HepG2 (cell line): ENCODE measurements around the gene TNFSF13. TPM values are rescaled to one million over a fixed set of nuclear protein-coding genes. Genes with fewer than 3 reads are reported as not detected.

Experiments used
- ATAC-seq: fragments of 200-7000 bp; cut with Tn5 transposase; 3 replicates; pipeline ENCODE4 v1.9.1; 2020; ENCODE audit warnings: mild to moderate bottlenecking, moderate library complexity
- BruUV-seq: library from RNA; stranded (reverse); fragments of 400-500 nt; replicated peaks from 2 replicates; lab custom pipeline; 2021; lab: Mats Ljungman, UMichigan
- CTCF ChIA-PET: fragments of 300-600 bp; formaldehyde crosslinking; extraction: SDS; loops from one replicate; lab custom pipeline; 2021; ENCODE audit warnings: low total read pairs, inconsistent platforms, low intra/inter-chr PET ratio; lab: Yijun Ruan, JAX
- POLR2A ChIA-PET: fragments of 350-600 bp; sonication (Branson Sonifier 250); formaldehyde crosslinking; loops from one replicate; lab custom pipeline; 2020; ENCODE audit warnings: antibody characterized with exemption, inconsistent platforms; lab: Yijun Ruan, JAX
- DNase-seq: peaks from one replicate; pipeline ENCODE4 v3.0.0-alpha.2; 2015; ENCODE audit warnings: low spot score
- FAIRE-seq: peaks from 3 replicates; lab custom pipeline; 2011; peaks lifted over from hg19 to GRCh38; lab: Jason Lieb, UNC
- H2AFZ ChIP-seq: one replicate; pipeline ENCODE4 v1.6.1; 2011; ENCODE audit warnings: low read length, inconsistent platforms
- H3K27ac ChIP-seq: fragments of 300-600 bp; 3 replicates; pipeline ENCODE4 v1.8.0; 2011; ENCODE audit warnings: mixed run types, mild to moderate bottlenecking, mixed read lengths, low read length, inconsistent platforms; ENCODE audit not compliant: insufficient read depth; ENCODE audit errors: extremely low read length
- H3K27me3 ChIP-seq, 2 experiments: fragments of 200-600 bp in 1 of 2; 2 replicates in 1 of 2; 3 replicates in 1 of 2; pipeline versions ENCODE4 v1.6.0 to v1.8.0; 2011; ENCODE audit warnings: low read length in 2 of 2, mild to moderate bottlenecking in 2 of 2, moderate library complexity in 2 of 2, inconsistent platforms in 1 of 2; ENCODE audit not compliant: insufficient read depth in 2 of 2, control insufficient read depth in 1 of 2
- H3K36me3 ChIP-seq, 2 experiments: fragments of 200-600 bp in 1 of 2; replicated peaks in 1 of 2; 2 replicates in 1 of 2; 3 replicates in 1 of 2; pipeline versions ENCODE4 v1.5.1 to v1.8.0; 2011; ENCODE audit warnings: low read length in 2 of 2, inconsistent platforms in 1 of 2; ENCODE audit not compliant: insufficient read depth in 2 of 2, control insufficient read depth in 1 of 2
- H3K4me1 ChIP-seq: 2 replicates; pipeline ENCODE4 v1.5.1; 2012; ENCODE audit warnings: low read length, inconsistent platforms; ENCODE audit not compliant: insufficient read depth
- H3K4me2 ChIP-seq: 2 replicates; pipeline ENCODE4 v1.6.0; 2011; ENCODE audit warnings: low read depth, low read length, inconsistent platforms
- H3K4me3 ChIP-seq, 3 experiments: fragments of 200-600 bp in 1 of 3; sonication (generic), shearing (Covaris generic) in 1 of 3; replicated peaks in 1 of 3; 2 replicates each; pipeline ENCODE4 v1.5.1; 2011 to 2016; ENCODE audit warnings: low read length in 3 of 3, inconsistent platforms in 2 of 3, low read depth in 2 of 3, mild to moderate bottlenecking in 2 of 3, control low read depth in 1 of 3, mixed read lengths in 1 of 3; ENCODE audit not compliant: insufficient read depth in 1 of 3
- H3K79me2 ChIP-seq: one replicate; pipeline ENCODE4 v1.6.1; 2011; ENCODE audit warnings: low read length, inconsistent platforms; ENCODE audit not compliant: insufficient read depth
- H3K9ac ChIP-seq: 2 replicates; pipeline ENCODE4 v1.6.0; 2011; ENCODE audit warnings: mild to moderate bottlenecking, low read depth, low read length, inconsistent platforms; ENCODE audit not compliant: insufficient read depth
- H3K9me3 ChIP-seq: 2 replicates; pipeline ENCODE4 v1.5.1; 2012; ENCODE audit warnings: mild to moderate bottlenecking, low read length
- H4K20me1 ChIP-seq: 2 replicates; pipeline ENCODE4 v1.6.0; 2011; ENCODE audit warnings: inconsistent platforms, mild to moderate bottlenecking, low read length, moderate library complexity; ENCODE audit not compliant: insufficient read depth
- HOXD1 ChIP-seq: sonication (generic); formaldehyde crosslinking; IDR thresholded peaks from 2 replicates; pipeline ENCODE4 v1.5.0; 2020; ENCODE audit warnings: missing genetic modification reagents
- IKZF1 ChIP-seq: fragments of 450-650 bp; IDR thresholded peaks from 2 replicates; pipeline ENCODE4 v1.7.1; 2016
- KLF9 ChIP-seq: IDR thresholded peaks from 2 replicates; pipeline ENCODE4 v1.6.1; 2016; ENCODE audit warnings: low read depth
- MYPOP ChIP-seq: sonication (generic); formaldehyde crosslinking; IDR thresholded peaks from 2 replicates; pipeline ENCODE4 v1.8.1; 2023; ENCODE audit warnings: mild to moderate bottlenecking, moderate library complexity, missing genetic modification reagents
- SALL1 ChIP-seq: sonication (generic); formaldehyde crosslinking; IDR thresholded peaks from 2 replicates; pipeline ENCODE4 v1.8.0; 2022; ENCODE audit warnings: mild to moderate bottlenecking, missing genetic modification reagents
- TCF12 ChIP-seq, 2 experiments: fragments of 450-650 bp in 1 of 2; sonication (generic) in 1 of 2; formaldehyde crosslinking in 1 of 2; IDR thresholded peaks; 2 replicates each; pipeline versions ENCODE4 v1.6.1 to v1.8.0; 2017 to 2022; ENCODE audit warnings: antibody characterized with exemption in 1 of 2, mild to moderate bottlenecking in 1 of 2, missing genetic modification reagents in 1 of 2, moderate library complexity in 1 of 2
- ZBTB20 ChIP-seq: sonication (generic); formaldehyde crosslinking; IDR thresholded peaks from 2 replicates; pipeline ENCODE4 v1.8.1; 2023; ENCODE audit warnings: missing genetic modification reagents, low read depth, mild to moderate bottlenecking, borderline replicate concordance
- ZBTB42 ChIP-seq: sonication (generic); formaldehyde crosslinking; IDR thresholded peaks from 2 replicates; pipeline ENCODE4 v1.5.0; 2020; ENCODE audit warnings: mild to moderate bottlenecking, missing genetic modification reagents
- ZBTB46 ChIP-seq: sonication (generic); formaldehyde crosslinking; IDR thresholded peaks from 2 replicates; pipeline ENCODE4 v1.4.0; 2020; ENCODE audit warnings: mild to moderate bottlenecking, missing genetic modification reagents, borderline replicate concordance
- ZNF124 ChIP-seq: sonication (generic); formaldehyde crosslinking; IDR thresholded peaks from 2 replicates; pipeline ENCODE4 v1.4.0; 2020; ENCODE audit warnings: missing genetic modification reagents
- ZNF207 ChIP-seq: fragments of 450-650 bp; IDR thresholded peaks from 2 replicates; pipeline ENCODE4 v1.6.1; 2016; ENCODE audit warnings: antibody characterized with exemption, borderline replicate concordance
- ZNF251 ChIP-seq: sonication (generic); formaldehyde crosslinking; IDR thresholded peaks from 2 replicates; pipeline ENCODE4 v1.9.0; 2021; ENCODE audit warnings: mild to moderate bottlenecking, missing genetic modification reagents
- ZNF337 ChIP-seq: sonication (generic); formaldehyde crosslinking; IDR thresholded peaks from 2 replicates; pipeline ENCODE4 v1.5.1; 2020; ENCODE audit warnings: missing genetic modification reagents, low read depth, mild to moderate bottlenecking, borderline replicate concordance
- ZNF570 ChIP-seq: sonication (generic); formaldehyde crosslinking; IDR thresholded peaks from 2 replicates; pipeline ENCODE4 v1.4.0; 2020; ENCODE audit warnings: mild to moderate bottlenecking, missing genetic modification reagents, borderline replicate concordance
- ZNF616 ChIP-seq: sonication (generic); formaldehyde crosslinking; IDR thresholded peaks from 2 replicates; pipeline ENCODE4 v1.5.0; 2020; ENCODE audit warnings: low read depth, mild to moderate bottlenecking, missing genetic modification reagents
- WGBS: methylation state at CpG from one replicate; pipeline ENCODE4 v1.1.6; 2017; ENCODE audit warnings: low lambda C conversion rate; 5-methylcytosine and 5-hydroxymethylcytosine counted together
- in situ Hi-C: cut with HindIII; loops from 2 replicates; pipeline ENCODE4 v1.10.0; 2017; ENCODE audit warnings: low pct_unique_long_range_greater_than_20kb; ENCODE audit not compliant: extremely low pct_ligation_motif_present
- intact Hi-C: fragments of 100-400 bp; cut with micrococcal nuclease; formaldehyde crosslinking; loops from one replicate; pipeline ENCODE4 v1.10.0; 2022; ENCODE audit not compliant: unreplicated experiment
- polyA plus RNA-seq, 8 experiments: library from polyadenylated mRNA; depleted of rRNA in 3 of 8; stranded (reverse) in 7 of 8; unstranded in 1 of 8; fragments of >200 nt; fragmentation: Illumina TruSeq in 4 of 8; extraction: Trizol in 4 of 8; gene quantifications; 2 replicates each; pipeline versions ENCODE4 v1.2.1 to v1.2.3, GENCODE V29; 2011 to 2016; ENCODE audit warnings: low read depth in 4 of 8, missing spikeins in 1 of 8, mixed read lengths in 1 of 8; ENCODE audit not compliant: insufficient read depth in 1 of 8
- total RNA-seq, 5 experiments: library from RNA; depleted of rRNA; stranded (reverse); fragments of >200 nt; fragmentation: Illumina TruSeq; extraction: Trizol; gene quantifications; 2 replicates each; pipeline ENCODE4 v1.2.3, GENCODE V29; 2016; ENCODE audit warnings: low read depth in 1 of 5

TNFSF13 gene
- total and polyA plus RNA-seq, 2 of the 13 experiments (the other 11 are each of a cell fraction or from before 2014, with no cell fraction given) = 2.5 to 3.3 TPM

DNA sequence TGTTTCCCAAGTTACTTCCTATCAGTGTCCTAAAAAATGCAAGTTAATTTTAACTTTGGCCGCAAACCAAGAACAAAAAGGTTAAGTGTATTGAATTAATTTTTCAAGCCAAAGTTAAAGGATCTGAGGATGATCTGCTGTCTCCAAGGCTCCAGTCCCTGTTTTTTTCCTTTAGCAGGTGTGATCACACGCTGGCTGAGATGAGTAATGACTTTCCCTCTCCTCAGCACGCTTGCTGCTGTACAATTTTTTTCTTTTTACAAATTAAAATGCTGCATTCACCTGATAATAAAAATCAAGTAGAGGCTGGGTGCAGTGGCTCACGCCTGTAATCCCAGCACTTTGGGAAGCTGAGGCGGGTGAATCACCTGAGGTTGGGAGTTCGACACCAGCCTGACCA, 13.6 kb upstream of the TNFSF13 start:
- H3K9ac ChIP-seq = no peak overlapping the region
- H3K27me3 ChIP-seq = peaks cover 0 to 10% of the 10 kb centered on the region in 2 experiments; a peak in 4 of 5 replicates
- ATAC-seq (no peak), DNase-seq (no peak), FAIRE-seq (no peak)
- H3K36me3 ChIP-seq = no peaks in the 10 kb centered on the region
- H3K4me2 ChIP-seq = no peak overlapping the region
- H3K4me1 ChIP-seq = peaks cover 64% of the 10 kb centered on the region
- in situ Hi-C loops = no loop called here
- H3K27ac ChIP-seq = no peak overlapping the region
- BruUV-seq = no TSS peak
- no peaks in the 10 kb centered on the region for H4K20me1 ChIP-seq
- 44% methylated on average over 6 of the region's 6 CpGs for WGBS
- ChIA-PET CTCF (interaction anchor here (1.3 kb wide), 1 partner anchor 15 kb away, joined by 3 read pairs; no protein-coding TSS in a partner anchor), POLR2A (no interaction called here)
- H2AFZ ChIP-seq = no peak overlapping the region
- H3K9me3 ChIP-seq = no peaks in the 10 kb centered on the region
- intact Hi-C loops = no loop called here
- no peak for TF ChIP-seq TCF12 (IDR thresholded peaks at IDR 0.05)
- TF ChIP-seq TCF12 (CRISPR knock-in tag; IDR thresholded peaks at IDR 0.05) = no peak
- no peaks in the 10 kb centered on the region for H3K79me2 ChIP-seq
- no peak overlapping the region for H3K4me3 ChIP-seq

DNA sequence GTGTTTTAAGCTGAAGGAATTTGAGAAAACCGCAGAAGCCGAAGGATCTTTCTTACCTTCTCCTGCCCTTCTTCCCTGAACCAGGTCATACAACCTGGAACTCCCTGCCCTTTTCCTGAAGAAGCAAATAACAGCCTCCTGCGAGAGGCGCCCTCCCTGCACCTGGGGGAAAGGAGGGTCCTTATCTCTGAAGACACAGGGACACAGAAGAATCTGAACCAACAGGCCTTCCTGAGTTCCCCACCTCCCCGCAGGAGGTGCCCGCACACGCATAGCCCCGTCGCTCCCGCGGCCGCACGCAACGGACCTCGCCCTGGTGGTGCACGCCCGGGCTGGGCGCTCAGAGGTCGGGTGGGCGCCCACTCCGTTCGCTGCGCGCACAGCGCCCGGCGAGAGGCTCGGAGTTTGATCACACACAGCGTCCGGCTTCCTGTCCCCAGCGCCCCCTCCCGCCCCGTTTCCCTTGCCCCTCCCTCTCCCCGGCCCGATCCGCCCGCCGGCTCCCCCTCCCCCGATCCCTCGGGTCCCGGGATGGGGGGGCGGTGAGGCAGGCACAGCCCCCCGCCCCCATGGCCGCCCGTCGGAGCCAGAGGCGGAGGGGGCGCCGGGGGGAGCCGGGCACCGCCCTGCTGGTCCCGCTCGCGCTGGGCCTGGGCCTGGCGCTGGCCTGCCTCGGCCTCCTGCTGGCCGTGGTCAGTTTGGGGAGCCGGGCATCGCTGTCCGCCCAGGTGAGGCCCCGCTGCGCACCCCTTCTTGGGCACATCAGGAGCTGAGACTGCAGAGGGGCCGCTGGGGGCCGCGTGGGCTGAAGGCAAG, 9.8 kb upstream of the TNFSF13 start, which contains the start of gene TNFSF12:
Gene TNFSF12, plus strand, starts transcription at position 474 of the 816 bp plus-strand sequence. Its CDS starts 96 bp downstream, at position 570.
- FAIRE-seq = no peak
- intact Hi-C loops (no loop called here), in situ Hi-C loops (no loop called here)
- H2AFZ ChIP-seq = peak within 1 kb of the TSS; percentile 17
- ATAC-seq = peak; percentile 75
- H3K4me3 ChIP-seq = peak within 1 kb of the TSS; percentile 55 to 70 (median 65)
- peaks cover 0 to 3% of the 10 kb centered on the region in 2 experiments; a peak in 3 of 5 replicates for H3K27me3 ChIP-seq
- CTCF ChIA-PET = no interaction called here
- peak within 1 kb of the TSS; percentile 23 for H3K9ac ChIP-seq
- H3K79me2 ChIP-seq = no peaks in the 10 kb centered on the region
- no peaks in the 10 kb centered on the region for H3K9me3 ChIP-seq
- BruUV-seq = no TSS peak
- WGBS = 17% methylated on average over 16 of the region's 65 CpGs
- H3K4me2 ChIP-seq = peak within 1 kb of the TSS; percentile 65
- peaks cover 61% of the 10 kb centered on the region for H3K4me1 ChIP-seq
- DNase-seq = no peak
- H3K27ac ChIP-seq = no peak within 1 kb of the TSS
- POLR2A ChIA-PET = interaction anchor here (0.8 to 3.9 kb wide), 4 partner anchors 9 to 198 kb away, joined by 3 to 18 read pairs (median 6); partner anchors contain the start of gene TNFSF13
- no peaks in the 10 kb centered on the region for H4K20me1 ChIP-seq
- H3K36me3 ChIP-seq = no peaks in the 10 kb centered on the region
- TF ChIP-seq MYPOP (CRISPR knock-in tag) (0 out of 2 replicates have a peak, but pooled peaks have one; percentile 53), ZBTB20 (CRISPR knock-in tag) (no peak), IKZF1 (no peak), HOXD1 (CRISPR knock-in tag) (no peak), ZBTB46 (CRISPR knock-in tag) (no peak), ZNF616 (CRISPR knock-in tag) (no peak), ZNF207 (no peak), ZNF124 (no peak), SALL1 (no peak), ZBTB42 (CRISPR knock-in tag) (no peak), ZNF570 (no peak), ZNF337 (CRISPR knock-in tag) (no peak), ZNF251 (no peak), KLF9 (CRISPR knock-in tag) (no peak)
